Stomach smooth muscle (tissue), 2 donors: ENCODE measurements around the gene GRK3.
"Not testable (repeated sequence)": the region's sequence is repeated elsewhere in the genome, so short reads cannot be mapped to it uniquely, and the experiment has no call there.

Experiments
- H3K27ac ChIP-seq: one replicate; pipeline ENCODE4 v1.7.0; 2013; ENCODE audit warnings: mild to moderate bottlenecking, low read length, inconsistent platforms
- H3K27me3 ChIP-seq, 2 donors: one replicate each; pipeline ENCODE4 v1.7.0; 2013; ENCODE audit warnings: low read length in 2 of 2; ENCODE audit not compliant: insufficient read depth in 2 of 2, control insufficient read depth in 1 of 2
- H3K36me3 ChIP-seq, 2 donors: one replicate each; pipeline ENCODE4 v1.7.0; 2013; ENCODE audit warnings: low read length in 2 of 2; ENCODE audit not compliant: control insufficient read depth in 2 of 2, insufficient read depth in 2 of 2
- H3K4me1 ChIP-seq: one replicate; pipeline ENCODE4 v1.7.0; 2013; ENCODE audit warnings: low read length; ENCODE audit not compliant: control insufficient read depth, insufficient read depth
- H3K4me3 ChIP-seq, 2 donors: one replicate each; pipeline ENCODE4 v1.7.0; 2013; ENCODE audit warnings: low read length in 2 of 2
- H3K9ac ChIP-seq, 2 donors: one replicate each; pipeline ENCODE4 v1.7.0; 2013; ENCODE audit warnings: low read length in 2 of 2, mild to moderate bottlenecking in 1 of 2
- H3K9me3 ChIP-seq, 2 donors: one replicate each; pipeline ENCODE4 v1.7.0; 2013; ENCODE audit warnings: low read length in 2 of 2; ENCODE audit not compliant: control insufficient read depth in 2 of 2
- donor health status: healthy.
- donor health status: Pancreatic carcinoma.

The GRK3 gene

GRCh38 chr22:25571969-25572707 lies 7.7 kb downstream of the GRK3 start:
- not testable (repeated sequence) for H3K36me3 ChIP-seq, H3K9ac ChIP-seq, H3K4me3 ChIP-seq, H3K4me1 ChIP-seq, H3K9me3 ChIP-seq, H3K27me3 ChIP-seq, H3K27ac ChIP-seq

GRCh38 chr22:25572708-25573171 lies 8.3 kb downstream of the GRK3 start:
- Histone ChIP-seq H3K4me3 (no peak overlapping the region), H3K27me3 (no peaks in the 10 kb centered on the region), H3K27ac (no peak overlapping the region)

DNA sequence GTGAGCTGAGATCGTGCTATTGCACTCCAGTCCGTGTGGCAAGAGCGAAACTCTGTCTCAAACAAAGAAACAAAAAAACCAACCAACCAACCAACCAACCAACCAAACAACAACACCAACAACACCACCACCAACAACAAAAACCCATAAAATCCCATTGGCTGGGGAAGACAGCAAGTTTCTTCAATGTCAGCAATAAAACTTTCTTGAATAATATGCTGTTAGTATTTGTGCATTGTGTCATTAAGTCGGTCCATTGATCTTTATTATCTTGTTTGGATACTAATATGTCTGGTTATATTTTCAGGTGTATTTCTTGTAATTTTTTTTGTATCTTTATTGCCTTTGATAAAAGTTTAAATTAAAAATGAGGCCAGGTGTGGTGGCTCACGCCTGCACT lies 9.4 kb downstream of the GRK3 start:
- Histone ChIP-seq H3K4me1 (no peaks in the 10 kb centered on the region), H3K9ac (no peak overlapping the region), H3K9me3 (no peaks in the 10 kb centered on the region), H3K27ac (no peak overlapping the region), H3K27me3 (no peaks in the 10 kb centered on the region), H3K4me3 (no peak overlapping the region), H3K36me3 (no peaks in the 10 kb centered on the region)

More at GRCh38 chr22:25572708-25573171, 8.3 kb downstream of the GRK3 start:
- Histone ChIP-seq H3K4me1 (no peaks in the 10 kb centered on the region), H3K9ac (no peak overlapping the region), H3K36me3 (no peaks in the 10 kb centered on the region), H3K9me3 (no peaks in the 10 kb centered on the region)

- H3K27ac ChIP-seq: no peak overlapping the region
Measured at GRCh38 chr22:25574736-25575135, 10.3 kb downstream of the GRK3 start.

DNA sequence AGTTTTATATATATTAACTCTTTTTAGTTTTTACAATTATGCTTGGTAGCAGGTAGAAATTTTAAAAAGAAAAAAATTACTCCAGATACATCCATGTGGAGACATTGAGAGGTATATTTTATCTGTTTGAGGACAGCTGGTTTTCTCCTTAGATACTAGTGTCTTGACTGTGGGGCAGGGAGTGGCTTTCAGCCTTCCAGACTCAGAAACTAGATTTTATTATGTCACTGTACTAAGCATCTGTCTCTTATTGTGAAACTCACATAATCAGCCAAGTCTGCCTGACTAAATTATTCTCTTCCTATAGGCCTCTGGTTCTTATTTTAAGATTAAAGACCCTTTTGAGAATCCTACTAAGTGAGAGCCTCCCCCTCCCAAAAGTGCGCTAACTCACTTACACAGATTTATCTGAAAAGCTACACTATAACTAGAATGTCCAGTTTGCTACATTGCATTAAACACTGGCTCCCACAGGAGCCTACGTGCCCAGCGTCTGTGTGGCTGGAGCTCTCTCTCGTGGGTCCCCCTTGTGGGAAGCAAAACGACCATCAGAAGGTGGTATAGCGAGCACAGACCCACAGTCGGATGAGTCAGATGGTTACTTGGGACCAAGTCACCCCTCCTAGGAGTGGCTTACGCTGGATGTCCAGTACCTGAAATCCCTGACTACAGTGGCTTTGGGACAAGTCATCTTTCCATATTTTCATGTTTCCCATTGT lies 11.4 kb downstream of the GRK3 start:
- H3K27me3 ChIP-seq, H3K9me3 ChIP-seq, H3K9ac ChIP-seq, H3K4me1 ChIP-seq, H3K4me3 ChIP-seq, H3K27ac ChIP-seq, H3K36me3 ChIP-seq: not testable (repeated sequence)

More at GRCh38 chr22:25574736-25575135, 10.3 kb downstream of the GRK3 start:
- H3K9me3 ChIP-seq: no peaks in the 10 kb centered on the region
- H3K27me3 ChIP-seq: no peaks in the 10 kb centered on the region
- H3K36me3 ChIP-seq: no peaks in the 10 kb centered on the region
- H3K4me3 ChIP-seq: no peak overlapping the region
- H3K4me1 ChIP-seq: no peaks in the 10 kb centered on the region
- H3K9ac ChIP-seq: no peak overlapping the region

GRCh38 chr22:25581452-25581851 lies 17.0 kb downstream of the GRK3 start:
- H3K9ac ChIP-seq: not testable (repeated sequence)

DNA sequence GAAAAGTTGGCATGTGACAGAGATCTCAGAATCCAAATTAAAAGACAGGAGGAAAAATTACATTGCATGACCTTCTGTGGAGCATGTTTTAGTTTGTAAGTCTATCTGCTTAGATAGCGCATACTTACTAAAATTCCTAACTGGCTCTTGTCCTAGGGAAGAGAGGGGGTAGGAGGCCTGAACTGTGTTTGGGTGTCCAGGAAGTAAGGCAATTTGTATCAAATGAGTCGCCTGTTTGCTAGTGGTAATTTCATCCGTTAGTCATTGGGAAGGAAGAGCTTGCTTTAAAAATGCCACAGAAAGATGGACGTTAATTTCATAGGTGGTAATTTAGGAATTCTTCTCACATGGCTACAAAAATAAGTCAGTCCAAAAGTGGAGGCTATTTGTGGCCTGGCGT lies 18.5 kb downstream of the GRK3 start:
- Histone ChIP-seq H3K4me3 (no peak overlapping the region), H3K36me3 (no peaks in the 10 kb centered on the region), H3K4me1 (no peaks in the 10 kb centered on the region), H3K9me3 (no peaks in the 10 kb centered on the region), H3K27ac (no peak overlapping the region), H3K9ac (no peak overlapping the region), H3K27me3 (no peaks in the 10 kb centered on the region)

More at GRCh38 chr22:25581452-25581851, 17.0 kb downstream of the GRK3 start:
- H3K9me3 ChIP-seq, H3K4me3 ChIP-seq, H3K4me1 ChIP-seq, H3K27ac ChIP-seq, H3K27me3 ChIP-seq, H3K36me3 ChIP-seq: not testable (repeated sequence)

- H3K36me3 ChIP-seq, H3K4me1 ChIP-seq, H3K9ac ChIP-seq, H3K9me3 ChIP-seq, H3K27me3 ChIP-seq, H3K4me3 ChIP-seq, H3K27ac ChIP-seq: not testable (repeated sequence)
Measured at GRCh38 chr22:25584993-25585392, 20.5 kb downstream of the GRK3 start.

DNA sequence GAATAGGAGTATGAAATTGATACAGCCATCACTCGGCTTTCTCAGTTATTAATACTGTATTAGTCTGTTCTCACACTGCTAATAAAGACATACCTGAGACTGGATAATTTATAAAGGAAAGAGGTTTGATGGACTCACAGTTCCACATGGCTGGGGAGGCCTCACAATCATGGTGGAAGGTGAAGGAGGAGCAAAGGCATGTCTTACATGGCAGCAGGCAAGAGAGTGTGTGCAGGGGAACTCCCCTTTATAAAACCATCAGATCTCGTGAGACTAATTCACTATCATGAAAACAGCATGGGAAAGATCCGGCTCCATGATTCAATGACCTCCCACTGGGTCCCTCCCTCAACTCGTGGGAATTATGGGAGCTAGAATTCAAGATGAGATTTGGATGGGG lies 25.2 kb downstream of the GRK3 start:
- not testable (repeated sequence) for H3K4me1 ChIP-seq, H3K27me3 ChIP-seq, H3K27ac ChIP-seq, H3K9ac ChIP-seq, H3K9me3 ChIP-seq, H3K4me3 ChIP-seq, H3K36me3 ChIP-seq

DNA sequence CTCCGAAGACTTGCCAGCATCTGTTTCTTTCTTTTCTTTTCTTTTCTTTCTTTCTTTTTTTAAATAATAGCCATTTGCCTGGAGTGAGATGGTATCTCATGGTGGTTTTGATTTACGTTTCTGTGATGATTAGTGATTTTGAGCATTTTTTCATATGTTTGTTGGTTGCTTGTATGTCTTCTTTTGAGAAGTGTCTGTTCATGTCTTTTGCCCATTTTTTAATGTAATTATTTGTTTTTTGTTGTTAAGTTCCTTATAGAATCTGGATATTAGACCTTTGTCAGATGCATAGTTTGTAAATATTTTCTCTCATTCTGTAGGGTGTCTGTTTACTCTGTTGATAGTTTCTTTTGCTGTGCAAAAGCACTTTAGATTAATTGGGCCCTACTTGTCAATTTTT lies 28.8 kb downstream of the GRK3 start:
- H3K27ac ChIP-seq, H3K27me3 ChIP-seq, H3K4me1 ChIP-seq, H3K36me3 ChIP-seq, H3K9me3 ChIP-seq, H3K9ac ChIP-seq, H3K4me3 ChIP-seq: not testable (repeated sequence)

GRCh38 chr22:25598609-25599008 lies 34.1 kb downstream of the GRK3 start:
- Histone ChIP-seq H3K4me1 (no peaks in the 10 kb centered on the region), H3K27ac (no peak overlapping the region), H3K4me3 (no peak overlapping the region), H3K27me3 (no peaks in the 10 kb centered on the region), H3K36me3 (no peaks in the 10 kb centered on the region), H3K9ac (no peak overlapping the region), H3K9me3 (no peaks in the 10 kb centered on the region)
